Lung (tissue), 16 donors: ENCODE results near the gene AGAP1. TPM values are rescaled to one million over a fixed set of nuclear protein-coding genes. Genes with fewer than 3 reads are reported as not detected.

Experiments used
- ATAC-seq: fragments of 200-7000 bp; cut with Tn5 transposase; one replicate; pipeline ENCODE4 v1.9.1; 2020; ENCODE audit warnings: moderate number of reproducible peaks; ENCODE audit not compliant: insufficient read depth, low FRiP score
- DNase-seq, 3 donors: peaks; one replicate each; pipeline ENCODE4 v3.0.0-alpha.2; 2013 to 2017
- H3K27ac ChIP-seq, 2 donors: one replicate each; pipeline ENCODE4 v1.5.1; 2013; ENCODE audit warnings: mild to moderate bottlenecking in 2 of 2, moderate library complexity in 2 of 2, control low read depth in 1 of 2, inconsistent platforms in 1 of 2, low read depth in 1 of 2, low read length in 1 of 2
- H3K27me3 ChIP-seq, 3 donors: one replicate each; pipeline ENCODE4 v1.5.1; 2013; ENCODE audit warnings: low read length in 2 of 3; ENCODE audit not compliant: control insufficient read depth in 3 of 3, insufficient read depth in 3 of 3
- H3K36me3 ChIP-seq, 4 donors: one replicate each; pipeline ENCODE4 v1.5.1; 2013; ENCODE audit warnings: low read length in 4 of 4, mild to moderate bottlenecking in 1 of 4, moderate library complexity in 1 of 4; ENCODE audit not compliant: control insufficient read depth in 4 of 4, insufficient read depth in 4 of 4
- H3K4me1 ChIP-seq, 5 donors: one replicate each; pipeline ENCODE4 v1.5.1; 2013; ENCODE audit warnings: low read length in 5 of 5, mild to moderate bottlenecking in 2 of 5, moderate library complexity in 1 of 5; ENCODE audit not compliant: control insufficient read depth in 5 of 5, insufficient read depth in 5 of 5
- H3K4me3 ChIP-seq: one replicate; pipeline ENCODE4 v1.5.1; 2013; ENCODE audit warnings: mild to moderate bottlenecking, control low read depth, moderate library complexity
- H3K9ac ChIP-seq, 2 donors: one replicate each; pipeline ENCODE4 v1.5.1; 2013; ENCODE audit warnings: low read length in 2 of 2, control low read depth in 1 of 2; ENCODE audit not compliant: insufficient read depth in 1 of 2
- H3K9me3 ChIP-seq, 4 donors: one replicate each; pipeline ENCODE4 v1.5.1; 2013; ENCODE audit warnings: low read length in 3 of 4, mild to moderate bottlenecking in 1 of 4, moderate library complexity in 1 of 4; ENCODE audit not compliant: control insufficient read depth in 4 of 4, insufficient read depth in 3 of 4
- WGBS, 2 donors: extraction: QIAGEN DNeasy Blood & Tissue Kit; methylation state at CpG; one replicate each; pipeline ENCODE4 v1.1.7; 2013; 5-methylcytosine and 5-hydroxymethylcytosine counted together
- long read RNA-seq, 5 donors: transcript quantifications; one replicate each; lab custom pipeline, GENCODE V29; 2026
- polyA plus RNA-seq, 2 donors: library from polyadenylated mRNA; stranded (reverse); fragments of 200-250 nt; gene quantifications; one replicate each; pipeline ENCODE4 v1.2.1, GENCODE V29; 2013
- total RNA-seq, 2 donors: library from RNA; depleted of rRNA in 1 of 2; stranded (reverse); fragments of >200 nt in 1 of 2; gene quantifications; one replicate each; pipeline ENCODE4 v1.2.1, GENCODE V29; 2014 to 2021
- TF ChIP-seq, protein P1 (sequence below): IDR thresholded peaks from 2 replicates; pipeline ENCODE4 v1.5.1; 2012; ENCODE audit warnings: mild to moderate bottlenecking; ENCODE audit errors: control extremely low read depth, extremely low read depth
- donor health status: control.
- donor health status: control.
- donor health status: Bipolar disorder and iron deficiency.
- donor health status: healthy.
- donor health status: DM: yes; HTN: yes; CAD: no.

The AGAP1 gene
- total RNA-seq (10 to 100 TPM; 31.3 to 39.4 TPM), polyA plus RNA-seq (1 to 10 TPM; 6.6 to 9.1 TPM)
- long read RNA-seq, donor 1, full-length matches to known transcripts, result 1 of 1 reads
- long read RNA-seq, donor 1, partial matches to known transcripts, result 0 of 1 reads
- long read RNA-seq, donor 1, other reads (novel, unspliced or antisense), result 0 of 1 reads
- long read RNA-seq, donor 2, result 0 reads
- long read RNA-seq, donor 3, full-length matches to known transcripts, result 1 of 1 reads
- long read RNA-seq, donor 3, partial matches to known transcripts, result 0 of 1 reads
- long read RNA-seq, donor 3, other reads (novel, unspliced or antisense), result 0 of 1 reads
- long read RNA-seq, donor 4, result 0 reads
- long read RNA-seq, donor 5, full-length matches to known transcripts, result 1 of 1 reads
- long read RNA-seq, donor 5, partial matches to known transcripts, result 0 of 1 reads
- long read RNA-seq, donor 5, other reads (novel, unspliced or antisense), result 0 of 1 reads

- H3K27ac ChIP-seq, result peak within 1 kb of the TSS; percentile 70 to 81
- TF ChIP-seq, protein P1, sequence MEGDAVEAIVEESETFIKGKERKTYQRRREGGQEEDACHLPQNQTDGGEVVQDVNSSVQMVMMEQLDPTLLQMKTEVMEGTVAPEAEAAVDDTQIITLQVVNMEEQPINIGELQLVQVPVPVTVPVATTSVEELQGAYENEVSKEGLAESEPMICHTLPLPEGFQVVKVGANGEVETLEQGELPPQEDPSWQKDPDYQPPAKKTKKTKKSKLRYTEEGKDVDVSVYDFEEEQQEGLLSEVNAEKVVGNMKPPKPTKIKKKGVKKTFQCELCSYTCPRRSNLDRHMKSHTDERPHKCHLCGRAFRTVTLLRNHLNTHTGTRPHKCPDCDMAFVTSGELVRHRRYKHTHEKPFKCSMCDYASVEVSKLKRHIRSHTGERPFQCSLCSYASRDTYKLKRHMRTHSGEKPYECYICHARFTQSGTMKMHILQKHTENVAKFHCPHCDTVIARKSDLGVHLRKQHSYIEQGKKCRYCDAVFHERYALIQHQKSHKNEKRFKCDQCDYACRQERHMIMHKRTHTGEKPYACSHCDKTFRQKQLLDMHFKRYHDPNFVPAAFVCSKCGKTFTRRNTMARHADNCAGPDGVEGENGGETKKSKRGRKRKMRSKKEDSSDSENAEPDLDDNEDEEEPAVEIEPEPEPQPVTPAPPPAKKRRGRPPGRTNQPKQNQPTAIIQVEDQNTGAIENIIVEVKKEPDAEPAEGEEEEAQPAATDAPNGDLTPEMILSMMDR, result no peak
- DNase-seq (peak; percentile 92 to 95 (median 95)), ATAC-seq (peak; percentile 70)
- peaks cover 9 to 27% (median 11%) of the 10 kb centered on the region in 5 donors for H3K4me1 ChIP-seq
- no peaks in the 10 kb centered on the region for H3K27me3 ChIP-seq
- peaks cover 0 to 2% (median 0%) of the 10 kb centered on the region in 4 donors for H3K36me3 ChIP-seq
- H3K9ac ChIP-seq, result peak within 1 kb of the TSS in 1 of 2 donors; percentile 8
- H3K9me3 ChIP-seq, result peaks cover 0 to 3% (median 1%) of the 10 kb centered on the region in 4 donors
- WGBS, 2 donors, result 1% methylated on average over 53 to 156 of the region's 156 CpGs
- H3K4me3 ChIP-seq, result peak within 1 kb of the TSS; percentile 73
Observed at GRCh38 chr2:235493775-235494715, at the start of gene AGAP1. Gene AGAP1 (plus strand): TSS chr2:235494043.

DNA sequence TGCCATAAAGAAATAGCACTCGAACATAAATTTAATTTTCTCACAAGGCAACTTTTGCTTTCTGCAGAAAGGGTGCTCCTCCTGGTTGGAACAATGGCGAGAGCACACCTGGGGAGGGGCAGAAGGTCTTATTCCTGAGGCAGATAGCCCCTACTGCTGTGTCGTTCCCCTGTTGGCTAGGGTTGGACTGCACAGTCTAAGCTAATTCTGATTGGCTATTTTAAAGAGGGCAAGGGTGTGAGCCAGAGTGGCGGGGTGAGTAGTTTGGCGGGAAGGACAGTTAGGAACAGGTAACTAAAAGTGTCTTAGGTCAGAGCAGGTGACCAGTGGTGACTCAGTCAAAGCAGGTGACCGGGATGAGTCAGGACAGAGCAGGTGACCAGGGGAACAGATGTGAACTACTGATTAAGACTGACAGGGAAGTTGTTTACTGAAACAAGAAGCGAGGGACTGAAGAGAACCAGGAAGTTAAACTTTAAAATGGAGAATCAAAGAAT, 49.7 kb upstream of the AGAP1 start:
- H3K9me3 ChIP-seq, result peaks cover 0 to 4% (median 0%) of the 10 kb centered on the region in 4 donors
- no peak for DNase-seq
- H3K4me1 ChIP-seq, result no peaks in the 10 kb centered on the region
- no peaks in the 10 kb centered on the region for H3K36me3 ChIP-seq
- TF ChIP-seq, protein P1, result no peak
- H3K27ac ChIP-seq, result no peak overlapping the region
- H3K4me3 ChIP-seq, result no peak overlapping the region
- H3K27me3 ChIP-seq, result peaks cover 0 to 3% (median 0%) of the 10 kb centered on the region in 3 donors
- H3K9ac ChIP-seq, result no peak overlapping the region
- WGBS, 2 donors, result 87 to 90% methylated on average over 7 of the region's 7 CpGs
- no peak for ATAC-seq

GRCh38 chr2:235445116-235445515, 48.7 kb upstream of the AGAP1 start:
- Histone ChIP-seq H3K9ac (no peak overlapping the region), H3K27ac (no peak overlapping the region), H3K9me3 (peaks cover 0 to 4% (median 0%) of the 10 kb centered on the region in 4 donors), H3K36me3 (no peaks in the 10 kb centered on the region), H3K4me1 (peaks cover 0 to under 1% (median 0%) of the 10 kb centered on the region in 5 donors), H3K27me3 (peaks cover 0 to 3% (median 0%) of the 10 kb centered on the region in 3 donors), H3K4me3 (no peak overlapping the region)
- DNase-seq, result no peak
- ATAC-seq, result no peak
- WGBS, 2 donors, result 67 to 74% methylated on average over 6 of the region's 6 CpGs
- TF ChIP-seq, protein P1, result no peak
